Peyer's patch (tissue), 4 donors: ENCODE measurements around the gene ABR.

ENCODE experiments used
- POLR2A ChIP-seq, 2 donors: fragments of 450-650 bp; IDR thresholded peaks; one replicate each; pipeline ENCODE4 v1.5.1; 2017; ENCODE audit warnings: antibody characterized with exemption in 2 of 2, mild to moderate bottlenecking in 2 of 2, moderate library complexity in 2 of 2
- TF ChIP-seq, protein P1 (sequence below), 6 experiments: fragments of 450-650 bp in 4 of 6; fragments of 200-600 bp in 2 of 6; sonication (generic) in 1 of 6; IDR thresholded peaks; one replicate each; pipeline ENCODE4 v1.5.1; 2017 to 2019; ENCODE audit warnings: antibody characterized with exemption in 6 of 6, mild to moderate bottlenecking in 3 of 6, moderate library complexity in 1 of 6

GRCh38 chr17:1027044-1027443 lies 152.7 kb downstream of the ABR start:
- TF ChIP-seq, protein P1, sequence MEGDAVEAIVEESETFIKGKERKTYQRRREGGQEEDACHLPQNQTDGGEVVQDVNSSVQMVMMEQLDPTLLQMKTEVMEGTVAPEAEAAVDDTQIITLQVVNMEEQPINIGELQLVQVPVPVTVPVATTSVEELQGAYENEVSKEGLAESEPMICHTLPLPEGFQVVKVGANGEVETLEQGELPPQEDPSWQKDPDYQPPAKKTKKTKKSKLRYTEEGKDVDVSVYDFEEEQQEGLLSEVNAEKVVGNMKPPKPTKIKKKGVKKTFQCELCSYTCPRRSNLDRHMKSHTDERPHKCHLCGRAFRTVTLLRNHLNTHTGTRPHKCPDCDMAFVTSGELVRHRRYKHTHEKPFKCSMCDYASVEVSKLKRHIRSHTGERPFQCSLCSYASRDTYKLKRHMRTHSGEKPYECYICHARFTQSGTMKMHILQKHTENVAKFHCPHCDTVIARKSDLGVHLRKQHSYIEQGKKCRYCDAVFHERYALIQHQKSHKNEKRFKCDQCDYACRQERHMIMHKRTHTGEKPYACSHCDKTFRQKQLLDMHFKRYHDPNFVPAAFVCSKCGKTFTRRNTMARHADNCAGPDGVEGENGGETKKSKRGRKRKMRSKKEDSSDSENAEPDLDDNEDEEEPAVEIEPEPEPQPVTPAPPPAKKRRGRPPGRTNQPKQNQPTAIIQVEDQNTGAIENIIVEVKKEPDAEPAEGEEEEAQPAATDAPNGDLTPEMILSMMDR (IDR thresholded peaks at IDR 0.05) = no peak
- no peak for TF ChIP-seq POLR2A (IDR thresholded peaks at IDR 0.05)
